ENCODE results near the gene EHMT1.

Gene EHMT1

DNA sequence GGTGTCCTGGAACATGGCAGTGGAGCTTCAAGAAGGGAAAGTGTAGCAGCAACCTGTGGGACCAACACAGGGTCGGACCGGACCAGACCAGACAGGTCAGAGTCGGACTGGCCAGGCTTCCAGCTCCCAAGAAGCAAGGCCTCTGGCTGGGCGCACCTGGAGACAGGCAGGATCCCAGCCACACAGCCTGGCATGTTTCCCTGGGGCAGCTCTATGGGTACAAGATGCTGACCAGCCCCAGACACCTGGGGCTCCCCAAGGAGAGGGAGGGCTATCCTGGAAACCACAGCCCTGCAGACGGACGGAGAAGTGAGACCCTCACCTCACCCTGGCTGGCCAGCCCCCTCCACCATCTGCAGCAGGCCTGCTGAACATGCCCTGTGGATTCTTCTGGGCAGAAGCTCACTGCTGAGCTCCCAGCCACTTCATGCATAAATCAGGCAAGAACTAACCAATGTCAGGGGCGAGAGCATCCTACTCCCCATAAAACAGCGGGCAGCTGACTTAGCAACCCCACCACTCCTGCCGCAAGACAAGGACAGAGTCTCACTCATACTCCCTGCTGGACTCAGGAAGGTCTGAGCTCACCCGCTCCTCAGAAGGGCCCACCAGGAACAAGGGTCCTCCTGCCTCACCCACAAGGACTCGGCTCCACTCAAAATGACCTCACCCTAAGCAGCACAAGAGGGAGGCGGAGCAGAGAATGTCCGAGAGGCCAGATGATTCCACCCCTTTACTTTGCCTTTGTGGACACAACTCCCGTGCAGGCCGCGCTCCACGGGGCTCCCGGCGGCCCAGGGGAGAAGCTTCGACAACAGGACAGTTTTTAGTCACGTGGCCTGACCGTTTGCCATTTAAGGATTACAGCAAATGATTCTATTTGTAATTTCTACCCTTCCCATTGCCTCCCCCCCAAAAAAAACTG is 37.2 kb upstream of the EHMT1 start:
- peaks cover 46% of the 10 kb centered on the region for H3K36me3 ChIP-seq (ENCODE audit: control insufficient read depth, insufficient read depth, low read length)

DNA sequence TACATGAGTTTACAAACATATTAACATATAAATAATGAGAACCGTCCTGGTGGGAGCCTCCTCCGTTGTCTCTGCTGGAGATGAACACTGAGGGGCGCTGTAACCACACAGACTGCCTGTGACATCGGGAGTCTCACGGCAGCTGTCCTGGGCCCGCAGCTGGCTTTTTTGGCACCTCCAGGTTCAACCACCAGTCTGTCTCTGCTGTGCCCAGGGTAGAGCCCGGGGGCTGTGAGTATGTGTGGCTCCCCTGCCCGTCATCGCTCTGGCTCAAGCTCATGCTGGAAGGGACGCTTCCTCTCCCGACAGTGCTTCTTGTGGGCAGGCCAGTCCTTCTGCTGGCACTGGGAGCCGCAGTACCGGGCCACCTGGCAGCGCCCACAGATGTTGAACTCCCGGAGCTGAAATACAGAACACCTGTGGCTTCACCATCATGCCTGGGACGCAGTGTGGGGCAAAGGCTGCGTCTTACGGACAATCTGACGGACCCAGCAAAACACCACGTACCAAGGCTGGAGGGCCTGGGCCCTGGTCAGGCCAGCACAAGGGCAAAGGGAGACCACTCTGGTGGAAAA is 36.4 kb upstream of the EHMT1 start:
- Histone ChIP-seq H3K9me3 (ENCODE audit: control insufficient read depth, insufficient read depth, low read length) (no peaks in the 10 kb centered on the region), H3K36me3 (ENCODE audit: control insufficient read depth, insufficient read depth, low read length) (peaks cover 53% of the 10 kb centered on the region), H3K4me1 (ENCODE audit: control insufficient read depth, insufficient read depth, low read length) (peaks cover 2% of the 10 kb centered on the region), H3K9ac (ENCODE audit: low read depth, low read length) (no peak overlapping the region), H3K27me3 (ENCODE audit: control insufficient read depth, insufficient read depth, low read length) (no peaks in the 10 kb centered on the region), H3K4me3 (ENCODE audit: low read depth, low read length) (no peak overlapping the region)

More for the DNA sequence above, 37.2 kb upstream of the EHMT1 start:
- Histone ChIP-seq H3K4me3 (ENCODE audit: low read depth, low read length) (no peak overlapping the region), H3K27me3 (ENCODE audit: control insufficient read depth, insufficient read depth, low read length) (no peaks in the 10 kb centered on the region), H3K9ac (ENCODE audit: low read depth, low read length) (peak overlapping the region; percentile 37), H3K9me3 (ENCODE audit: control insufficient read depth, insufficient read depth, low read length) (no peaks in the 10 kb centered on the region), H3K4me1 (ENCODE audit: control insufficient read depth, insufficient read depth, low read length) (peaks cover 2% of the 10 kb centered on the region)

DNA sequence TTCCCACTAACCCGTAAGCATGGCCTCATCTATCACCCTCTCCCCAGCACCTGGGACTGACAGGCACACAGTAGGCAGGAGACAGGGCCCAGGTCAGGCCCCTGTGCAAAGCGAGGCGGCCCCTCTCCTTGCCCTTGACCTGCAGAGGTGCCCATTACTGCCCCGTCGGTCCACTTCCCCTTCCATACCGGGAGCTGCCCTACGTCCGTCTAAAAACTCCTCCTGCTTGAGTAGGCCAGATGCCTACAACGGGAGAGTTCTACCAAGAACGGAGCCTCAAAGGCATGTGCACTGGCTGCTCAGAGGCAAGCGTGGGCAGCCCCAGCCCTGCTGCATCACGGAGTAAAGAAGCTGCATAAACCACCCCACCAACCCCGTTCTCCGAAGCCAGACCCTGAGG is 35.5 kb upstream of the EHMT1 start:
- no peaks in the 10 kb centered on the region for H3K27me3 ChIP-seq (ENCODE audit: control insufficient read depth, insufficient read depth, low read length)
- peaks cover 63% of the 10 kb centered on the region for H3K36me3 ChIP-seq (ENCODE audit: control insufficient read depth, insufficient read depth, low read length)
- H3K4me3 ChIP-seq (ENCODE audit: low read depth, low read length) = no peak overlapping the region
- H3K4me1 ChIP-seq (ENCODE audit: control insufficient read depth, insufficient read depth, low read length) = peaks cover 2% of the 10 kb centered on the region
- H3K9me3 ChIP-seq (ENCODE audit: control insufficient read depth, insufficient read depth, low read length) = no peaks in the 10 kb centered on the region
- no peak overlapping the region for H3K9ac ChIP-seq (ENCODE audit: low read depth, low read length)

DNA sequence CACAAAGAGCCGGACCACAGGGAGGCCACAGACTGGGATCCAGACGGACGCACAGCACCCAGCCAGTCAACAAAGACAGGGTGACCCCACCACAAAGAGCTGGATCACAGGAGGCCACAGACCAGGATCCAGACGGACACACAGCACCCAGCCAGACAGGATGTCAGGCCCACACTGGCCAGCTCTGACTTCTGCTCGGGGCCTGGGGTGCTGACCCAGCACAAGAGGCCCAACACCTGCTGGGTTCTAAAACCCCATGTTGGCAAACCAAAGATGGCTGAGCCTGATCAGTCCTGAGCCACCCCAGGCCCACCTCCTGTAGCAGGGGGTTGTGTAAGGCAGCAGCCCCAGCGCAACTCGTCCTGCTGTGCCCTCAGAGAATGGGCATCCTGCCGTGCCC is 34.8 kb upstream of the EHMT1 start:
- no peaks in the 10 kb centered on the region for H3K9me3 ChIP-seq (ENCODE audit: control insufficient read depth, insufficient read depth, low read length)
- no peaks in the 10 kb centered on the region for H3K27me3 ChIP-seq (ENCODE audit: control insufficient read depth, insufficient read depth, low read length)
- H3K36me3 ChIP-seq (ENCODE audit: control insufficient read depth, insufficient read depth, low read length) = peaks cover 69% of the 10 kb centered on the region
- no peak overlapping the region for H3K9ac ChIP-seq (ENCODE audit: low read depth, low read length)
- no peak overlapping the region for H3K4me3 ChIP-seq (ENCODE audit: low read depth, low read length)
- H3K4me1 ChIP-seq (ENCODE audit: control insufficient read depth, insufficient read depth, low read length) = peaks cover 2% of the 10 kb centered on the region

DNA sequence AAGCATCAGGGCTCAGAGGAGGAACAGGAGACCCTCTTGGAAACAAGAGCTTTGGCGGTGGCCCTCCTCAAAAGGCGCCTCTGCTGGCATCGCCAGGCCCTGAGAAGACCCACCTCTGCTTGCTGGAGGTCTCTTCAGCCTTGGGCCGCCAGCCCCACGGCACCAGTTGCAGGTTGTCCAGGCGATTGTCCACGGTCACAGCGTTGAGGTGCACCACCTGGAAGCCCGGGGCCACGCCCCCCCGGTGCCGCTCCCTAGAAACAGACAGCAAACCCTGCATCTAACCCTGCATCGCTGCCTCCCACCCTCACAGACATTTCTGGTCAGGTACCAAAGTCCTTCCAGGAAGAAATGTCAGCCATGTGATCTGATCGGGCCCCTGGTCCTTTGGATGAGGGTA is 32.0 kb upstream of the EHMT1 start:
- Histone ChIP-seq H3K36me3 (ENCODE audit: control insufficient read depth, insufficient read depth, low read length) (peaks cover 62% of the 10 kb centered on the region), H3K9me3 (ENCODE audit: control insufficient read depth, insufficient read depth, low read length) (no peaks in the 10 kb centered on the region), H3K9ac (ENCODE audit: low read depth, low read length) (no peak overlapping the region), H3K4me1 (ENCODE audit: control insufficient read depth, insufficient read depth, low read length) (peaks cover 3% of the 10 kb centered on the region), H3K4me3 (ENCODE audit: low read depth, low read length) (no peak overlapping the region), H3K27me3 (ENCODE audit: control insufficient read depth, insufficient read depth, low read length) (no peaks in the 10 kb centered on the region)

DNA sequence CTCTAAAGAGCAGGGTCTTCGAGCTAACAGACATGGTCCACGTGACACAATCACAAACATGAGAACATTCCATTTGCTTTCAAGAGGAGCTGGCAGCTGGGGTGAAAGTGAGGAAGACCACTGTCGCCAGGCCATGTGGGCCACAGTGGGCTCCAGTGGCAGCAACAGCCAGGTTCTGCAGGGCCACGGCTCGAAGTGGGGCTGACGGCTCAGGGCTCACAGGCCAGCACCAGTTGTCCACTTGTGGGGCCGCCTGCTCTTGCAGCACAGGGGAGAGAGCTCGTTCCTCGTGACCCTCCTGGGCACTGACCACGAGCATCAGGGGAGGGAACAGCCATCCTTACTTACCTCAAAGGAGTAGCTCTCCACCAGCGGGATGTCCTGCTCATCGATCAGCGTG is 30.5 kb upstream of the EHMT1 start:
- Histone ChIP-seq H3K36me3 (ENCODE audit: control insufficient read depth, insufficient read depth, low read length) (peaks cover 49% of the 10 kb centered on the region), H3K9me3 (ENCODE audit: control insufficient read depth, insufficient read depth, low read length) (no peaks in the 10 kb centered on the region), H3K4me3 (ENCODE audit: low read depth, low read length) (no peak overlapping the region), H3K4me1 (ENCODE audit: control insufficient read depth, insufficient read depth, low read length) (peaks cover 3% of the 10 kb centered on the region), H3K9ac (ENCODE audit: low read depth, low read length) (peak overlapping the region; percentile 9), H3K27me3 (ENCODE audit: control insufficient read depth, insufficient read depth, low read length) (no peaks in the 10 kb centered on the region)

DNA sequence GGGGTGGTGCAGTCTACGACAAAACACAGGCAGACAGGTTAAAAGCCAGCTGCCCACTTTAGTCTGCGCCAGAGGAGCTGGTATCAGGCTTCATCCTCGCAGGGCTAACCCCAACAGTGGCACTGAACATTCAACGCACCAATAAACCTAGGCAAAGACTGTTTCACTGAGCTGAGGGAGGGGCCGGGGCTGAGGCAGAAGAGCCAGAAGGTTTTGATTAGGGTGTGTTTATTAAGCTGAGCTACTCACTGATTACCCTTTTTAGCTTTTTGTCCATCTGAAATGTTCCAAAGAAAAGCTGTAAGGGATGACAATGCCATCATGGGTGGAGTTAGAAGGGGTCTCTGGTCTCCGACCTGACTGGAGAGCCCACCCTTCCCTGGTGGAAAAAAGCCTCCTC is 29.9 kb upstream of the EHMT1 start:
- Histone ChIP-seq H3K4me1 (ENCODE audit: control insufficient read depth, insufficient read depth, low read length) (peaks cover 3% of the 10 kb centered on the region), H3K9me3 (ENCODE audit: control insufficient read depth, insufficient read depth, low read length) (no peaks in the 10 kb centered on the region), H3K27me3 (ENCODE audit: control insufficient read depth, insufficient read depth, low read length) (no peaks in the 10 kb centered on the region), H3K4me3 (ENCODE audit: low read depth, low read length) (peak overlapping the region; percentile 78), H3K36me3 (ENCODE audit: control insufficient read depth, insufficient read depth, low read length) (peaks cover 46% of the 10 kb centered on the region), H3K9ac (ENCODE audit: low read depth, low read length) (peak overlapping the region; percentile 81)

DNA sequence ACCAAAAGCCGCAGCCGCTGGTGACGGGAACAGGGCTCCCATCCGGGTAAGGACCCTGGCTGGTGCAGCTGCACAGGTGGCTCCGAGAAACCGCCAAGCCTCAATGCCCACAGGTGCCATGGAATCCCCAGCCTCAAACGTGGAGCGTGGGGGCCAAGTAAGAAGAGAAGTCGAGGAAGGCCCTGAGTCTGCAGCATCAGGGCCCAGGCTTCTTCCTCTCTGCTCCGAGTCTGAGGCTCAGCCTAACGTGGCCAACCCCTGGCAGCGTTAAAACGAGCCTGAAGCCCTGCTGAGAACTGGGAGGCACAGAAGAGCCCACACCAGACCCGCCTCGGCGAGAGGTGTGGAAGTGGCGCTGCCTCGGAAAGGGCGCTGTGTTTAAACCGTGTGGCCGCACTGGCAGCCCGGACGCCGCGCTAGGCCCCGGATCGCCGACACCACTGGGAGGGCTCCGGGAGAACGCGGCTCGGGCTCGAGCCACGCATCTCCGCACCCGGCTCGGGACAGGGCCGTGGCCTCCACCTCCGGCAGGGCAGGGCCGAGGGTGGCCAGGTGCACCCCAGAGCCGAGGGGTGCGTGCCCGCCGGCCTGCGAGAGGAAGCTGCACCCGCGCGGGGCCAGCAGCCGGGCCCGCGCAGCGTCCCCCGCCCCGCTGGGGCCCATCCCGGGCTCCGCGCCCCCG is 29.2 kb upstream of the EHMT1 start:
- Histone ChIP-seq H3K9me3 (ENCODE audit: control insufficient read depth, insufficient read depth, low read length) (no peaks in the 10 kb centered on the region), H3K9ac (ENCODE audit: low read depth, low read length) (peak overlapping the region; percentile 81), H3K4me3 (ENCODE audit: low read depth, low read length) (peak overlapping the region; percentile 78), H3K4me1 (ENCODE audit: control insufficient read depth, insufficient read depth, low read length) (peaks cover 3% of the 10 kb centered on the region), H3K27me3 (ENCODE audit: control insufficient read depth, insufficient read depth, low read length) (no peaks in the 10 kb centered on the region), H3K36me3 (ENCODE audit: control insufficient read depth, insufficient read depth, low read length) (peaks cover 40% of the 10 kb centered on the region)

DNA sequence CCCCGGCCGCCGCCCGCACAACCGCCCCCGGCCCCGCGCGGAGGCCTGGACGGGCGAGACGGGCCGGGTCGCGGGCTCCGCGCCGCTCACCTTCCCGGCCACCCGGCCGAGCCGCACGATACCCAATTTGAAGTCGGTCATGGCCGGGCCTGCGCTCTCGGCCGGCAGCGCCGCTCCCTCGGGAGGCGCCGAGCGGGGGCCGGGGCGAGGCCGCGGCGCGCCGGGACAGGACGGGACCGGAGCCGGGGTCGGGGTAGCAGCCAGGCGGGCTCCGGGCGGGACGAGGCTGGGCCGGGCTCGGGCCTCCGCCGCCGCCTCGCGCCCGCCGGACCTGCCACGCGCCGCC is 28.7 kb upstream of the EHMT1 start:
- Histone ChIP-seq H3K9ac (ENCODE audit: low read depth, low read length) (no peak overlapping the region), H3K9me3 (ENCODE audit: control insufficient read depth, insufficient read depth, low read length) (no peaks in the 10 kb centered on the region), H3K4me1 (ENCODE audit: control insufficient read depth, insufficient read depth, low read length) (peaks cover 3% of the 10 kb centered on the region), H3K27me3 (ENCODE audit: control insufficient read depth, insufficient read depth, low read length) (no peaks in the 10 kb centered on the region), H3K36me3 (ENCODE audit: control insufficient read depth, insufficient read depth, low read length) (peaks cover 38% of the 10 kb centered on the region), H3K4me3 (ENCODE audit: low read depth, low read length) (peak overlapping the region; percentile 78)

DNA sequence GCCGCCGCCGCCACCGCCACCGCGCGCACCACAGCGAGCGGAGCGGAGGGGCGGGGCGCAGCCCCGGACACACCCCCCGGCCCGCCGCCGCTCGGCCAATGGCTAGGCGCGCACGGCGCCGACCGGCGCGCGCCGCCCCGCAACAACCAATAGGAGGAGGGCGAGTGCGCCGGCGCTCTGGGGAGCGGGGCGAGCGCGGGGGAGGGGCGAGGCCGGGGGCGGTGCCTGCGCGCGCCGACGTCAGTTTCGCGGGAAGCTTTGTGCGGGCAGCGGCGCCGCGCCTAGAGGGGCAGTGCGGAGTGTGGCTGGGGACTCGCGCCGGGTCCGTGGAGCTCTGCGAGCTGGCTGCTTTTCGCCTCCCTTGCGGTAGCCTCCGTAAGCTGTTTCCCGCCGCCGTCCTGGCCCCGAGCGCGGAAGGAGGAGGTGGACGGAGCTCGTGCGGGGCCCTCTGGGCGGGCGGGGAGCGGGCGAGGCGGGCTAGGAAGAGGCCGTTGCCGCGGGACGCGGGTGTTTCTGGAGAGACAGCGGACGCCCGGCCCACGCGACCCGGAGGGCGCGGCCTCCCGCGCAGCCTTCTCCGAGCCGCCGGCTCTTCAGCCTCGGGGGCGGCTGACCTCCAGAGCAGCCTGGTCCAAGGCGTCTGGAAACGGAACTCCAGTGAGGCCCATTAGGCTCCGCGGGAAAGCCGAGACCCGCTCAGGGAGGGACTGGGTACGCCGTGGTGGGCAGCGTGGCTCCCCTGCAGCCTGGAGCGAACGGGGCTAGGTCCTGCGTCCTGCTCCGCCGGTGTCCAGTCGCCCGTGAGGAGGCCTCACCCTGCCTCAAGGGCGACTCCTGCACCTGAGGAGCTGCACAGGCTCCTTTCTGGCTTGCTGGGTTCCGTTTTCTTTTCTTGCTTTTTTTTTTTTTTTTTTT is 28.1 kb upstream of the EHMT1 start, which contains the start of gene ZMYND19:
ZMYND19 (minus strand) TSS at position 44 of the 915 bp plus-strand sequence. CDS start 249 bp downstream, outside the sequence.
- H3K36me3 ChIP-seq (ENCODE audit: control insufficient read depth, insufficient read depth, low read length) = peaks cover 36% of the 10 kb centered on the region
- peak within 1 kb of the TSS; percentile 81 for H3K9ac ChIP-seq (ENCODE audit: low read depth, low read length)
- H3K27me3 ChIP-seq (ENCODE audit: control insufficient read depth, insufficient read depth, low read length) = no peaks in the 10 kb centered on the region
- H3K9me3 ChIP-seq (ENCODE audit: control insufficient read depth, insufficient read depth, low read length) = no peaks in the 10 kb centered on the region
- H3K4me3 ChIP-seq (ENCODE audit: low read depth, low read length) = peak within 1 kb of the TSS; percentile 78
- peaks cover 3% of the 10 kb centered on the region for H3K4me1 ChIP-seq (ENCODE audit: control insufficient read depth, insufficient read depth, low read length)

DNA sequence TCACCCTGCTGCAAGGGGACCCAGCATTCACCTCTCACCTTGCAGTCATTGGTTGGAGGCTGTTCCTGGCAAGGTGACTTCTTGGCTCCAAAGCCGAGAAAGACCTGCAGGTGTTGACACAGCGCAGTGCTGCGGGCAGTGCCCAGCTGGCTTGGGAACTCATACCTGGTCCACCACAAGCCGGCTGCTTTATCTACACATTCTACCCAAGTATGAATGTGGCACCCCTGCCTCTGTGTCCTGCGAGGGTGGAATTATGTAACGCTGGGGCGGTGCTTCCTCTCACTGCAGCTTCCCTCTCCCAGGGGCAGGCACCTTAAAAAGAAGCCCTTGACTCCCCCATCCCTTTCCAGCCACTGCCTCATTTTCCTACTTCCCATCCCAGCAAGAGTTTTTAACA is 26.0 kb upstream of the EHMT1 start:
- Histone ChIP-seq H3K4me3 (ENCODE audit: low read depth, low read length) (no peak overlapping the region), H3K27me3 (ENCODE audit: control insufficient read depth, insufficient read depth, low read length) (no peaks in the 10 kb centered on the region), H3K9ac (ENCODE audit: low read depth, low read length) (no peak overlapping the region), H3K4me1 (ENCODE audit: control insufficient read depth, insufficient read depth, low read length) (peaks cover 3% of the 10 kb centered on the region), H3K9me3 (ENCODE audit: control insufficient read depth, insufficient read depth, low read length) (no peaks in the 10 kb centered on the region), H3K36me3 (ENCODE audit: control insufficient read depth, insufficient read depth, low read length) (peaks cover 17% of the 10 kb centered on the region)

Measured in iPS-15b (cell line).